Pancreas (tissue), 10 donors: ENCODE results near the gene CD81. TPM values are rescaled to one million over a fixed set of nuclear protein-coding genes. Genes with fewer than 3 reads are reported as not detected.

Source experiments
- ATAC-seq, 4 donors: fragments of 200-7000 bp; cut with Tn5 transposase; one replicate each; pipeline versions ENCODE4 v1.8.0 to v1.9.1; 2020; ENCODE audit warnings: mild to moderate bottlenecking in 4 of 4, moderate library complexity in 4 of 4
- DNase-seq, 6 donors: peaks; one replicate each; pipeline ENCODE4 v3.0.0-alpha.2; 2020
- FAIRE-seq: peaks from 2 replicates; lab custom pipeline; 2012; peaks lifted over from hg19 to GRCh38; lab: Jason Lieb, UNC
- H3K27ac ChIP-seq, 4 donors: fragments of 200-600 bp; sonication (generic); 1 replicate in 3 of 4; 2 replicates in 1 of 4; pipeline versions ENCODE4 v1.5.0 to v1.8.0; 2020
- H3K27me3 ChIP-seq, 4 donors: fragments of 200-600 bp; one replicate each; pipeline ENCODE4 v1.8.0; 2021
- H3K36me3 ChIP-seq, 3 donors: fragments of 200-600 bp; sonication (generic) in 1 of 3; one replicate each; pipeline versions ENCODE4 v1.5.0 to v1.8.0; 2020 to 2021
- H3K4me1 ChIP-seq, 3 donors: fragments of 200-600 bp; one replicate each; pipeline ENCODE4 v1.8.0; 2021
- H3K4me3 ChIP-seq, 4 donors: fragments of 200-600 bp; sonication (generic) in 2 of 4; one replicate each; pipeline versions ENCODE4 v1.5.0 to v1.8.0; 2020 to 2021
- H3K9me3 ChIP-seq, 4 donors: fragments of 200-600 bp; one replicate each; pipeline ENCODE4 v1.8.0; 2021
- CTCF ChIP-seq, 4 donors: fragments of 200-600 bp; sonication (generic) in 3 of 4; IDR thresholded peaks; one replicate each; pipeline versions ENCODE4 v1.5.0 to v1.8.0; 2021; ENCODE audit warnings: antibody characterized with exemption in 4 of 4
- WGBS, 2 donors: extraction: QIAGEN DNeasy Blood & Tissue Kit; methylation state at CpG; one replicate each; pipeline ENCODE4 v1.1.7; 2013; 5-methylcytosine and 5-hydroxymethylcytosine counted together
- intact Hi-C, 3 donors: fragments of 100-400 bp; cut with DNase I; formaldehyde crosslinking; loops; one replicate each; pipeline versions ENCODE4 v1.11.1 to v1.14.2; 2022
- polyA plus RNA-seq, 2 donors: library from polyadenylated mRNA; stranded (reverse); fragments of 200-250 nt; gene quantifications; one replicate each; pipeline ENCODE4 v1.2.3, GENCODE V29; 2013
- total RNA-seq, 6 donors: library from RNA; stranded (reverse); fragmentation: NEBNext Ultra II Directional in 4 of 6; extraction: Animal tissue kit (Norgen Biotek cat#: 25700) in 4 of 6; gene quantifications; one replicate each; pipeline versions ENCODE4 v1.2.1 to v1.2.4, GENCODE V29; 2021 to 2023
- donor health status: healthy with polysubstance abuse.
- donor health status: DM: no; HTN: no; CAD: no; lungs with moderate emphysema.
- donor health status: DM: no; HTN: no; CAD: no.
- donor health status: control.
- donor health status: control.
- donor health status: Bipolar disorder and iron deficiency.
- donor health status: DM: yes; HTN: yes; CAD: no.
- donor health status: DM: no; HTN: no; CAD: no.
- donor health status: DM: no; HTN: no; CAD: no.
- donor health status: DM: yes; HTN: yes; CAD: no.

CD81 gene
- total and polyA plus RNA-seq, 8 donors, result 154 to 392 (median 236) TPM

- no peaks in the 10 kb centered on the region for H3K36me3 ChIP-seq
- no peak for TF ChIP-seq CTCF (IDR thresholded peaks at IDR 0.05)
- no peaks in the 10 kb centered on the region for H3K9me3 ChIP-seq
- H3K4me1 ChIP-seq, result no peaks in the 10 kb centered on the region
- no peak for FAIRE-seq
- no peak for DNase-seq
- ATAC-seq, result no peak
- no peaks in the 10 kb centered on the region for H3K27me3 ChIP-seq
- H3K4me3 ChIP-seq, result no peak overlapping the region
- H3K27ac ChIP-seq, result no peak overlapping the region
- intact Hi-C loops, result no loop called here
- WGBS, 2 donors, result 94 to 95% methylated on average over 7 of the region's 7 CpGs
Observed at GRCh38 chr11:2368178-2368850, 8.8 kb upstream of the CD81 start.

GRCh38 chr11:2368851-2369180, 8.3 kb upstream of the CD81 start:
- H3K4me3 ChIP-seq, result no peak overlapping the region
- H3K4me1 ChIP-seq, result no peaks in the 10 kb centered on the region
- ATAC-seq (no peak), FAIRE-seq (no peak), DNase-seq (no peak)
- H3K36me3 ChIP-seq, result no peaks in the 10 kb centered on the region
- H3K9me3 ChIP-seq, result no peaks in the 10 kb centered on the region
- no peak overlapping the region for H3K27ac ChIP-seq
- WGBS, 2 donors, result 79% methylated on average over 10 of the region's 10 CpGs
- H3K27me3 ChIP-seq, result no peaks in the 10 kb centered on the region
- intact Hi-C loops, result no loop called here
- no peak for TF ChIP-seq CTCF (IDR thresholded peaks at IDR 0.05)

- DNase-seq (no peak), FAIRE-seq (no peak), ATAC-seq (no peak)
- no peak for TF ChIP-seq CTCF (IDR thresholded peaks at IDR 0.05)
- Histone ChIP-seq H3K4me1 (no peaks in the 10 kb centered on the region), H3K36me3 (no peaks in the 10 kb centered on the region), H3K4me3 (no peak overlapping the region), H3K27me3 (no peaks in the 10 kb centered on the region), H3K27ac (no peak overlapping the region), H3K9me3 (no peaks in the 10 kb centered on the region)
- intact Hi-C loops, result no loop called here
- WGBS, 2 donors, result 77 to 84% methylated on average over 12 of the region's 12 CpGs
Observed at GRCh38 chr11:2369320-2369719, 7.8 kb upstream of the CD81 start.

- no peak overlapping the region for H3K4me3 ChIP-seq
- H3K27me3 ChIP-seq, result no peaks in the 10 kb centered on the region
- no peak overlapping the region for H3K27ac ChIP-seq
- peaks cover under 1 to 4% (median 2%) of the 10 kb centered on the region in 3 donors for H3K4me1 ChIP-seq
- no peak for FAIRE-seq
- no peak for DNase-seq
- no peaks in the 10 kb centered on the region for H3K36me3 ChIP-seq
- intact Hi-C loops, result no loop called here
- no peak for ATAC-seq
- no peaks in the 10 kb centered on the region for H3K9me3 ChIP-seq
- WGBS, 2 donors, result 93 to 96% methylated on average over 9 of the region's 9 CpGs
- no peak for TF ChIP-seq CTCF (IDR thresholded peaks at IDR 0.05)
Observed at GRCh38 chr11:2369896-2370295, 7.2 kb upstream of the CD81 start.

DNA sequence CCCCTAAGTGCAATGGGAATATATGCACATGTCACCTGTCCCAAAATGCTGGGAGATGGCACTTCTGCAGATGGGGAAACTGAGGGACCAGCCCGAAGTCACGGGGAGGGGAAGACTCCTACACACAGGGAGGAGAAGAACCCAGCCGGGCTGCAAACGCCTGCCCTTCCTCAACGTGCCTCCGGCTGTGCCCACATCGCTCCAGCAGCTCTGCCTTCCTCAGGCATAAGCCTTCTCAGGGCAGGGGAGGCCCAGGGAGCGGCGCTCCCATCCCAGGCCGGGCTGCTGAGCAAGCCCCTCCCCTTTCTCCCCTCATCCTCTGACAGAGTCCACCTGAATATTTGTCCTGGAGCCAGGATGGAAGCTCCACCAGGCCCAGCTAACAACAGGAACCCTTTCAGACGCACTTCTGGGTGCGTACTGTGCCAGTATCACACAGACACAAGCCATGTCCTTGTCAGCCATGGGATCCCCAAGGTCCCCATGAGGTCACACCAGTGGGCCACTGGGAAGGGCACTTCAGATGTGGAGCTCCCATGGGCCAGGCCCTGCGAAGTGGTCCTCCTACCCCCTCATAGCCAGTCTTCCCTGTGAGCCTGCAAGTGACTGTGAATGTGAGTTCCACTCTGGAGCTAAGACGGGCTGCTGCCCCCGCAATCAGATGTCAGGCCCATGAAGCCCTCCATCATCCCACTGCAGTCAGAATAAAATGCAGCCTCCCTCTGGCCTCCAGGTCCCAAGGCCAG, 2.5 kb upstream of the CD81 start:
- no peak for FAIRE-seq
- Histone ChIP-seq H3K36me3 (no peaks in the 10 kb centered on the region), H3K9me3 (no peaks in the 10 kb centered on the region), H3K4me3 (no peak overlapping the region), H3K27me3 (no peaks in the 10 kb centered on the region), H3K4me1 (peaks cover 19 to 26% (median 24%) of the 10 kb centered on the region in 3 donors), H3K27ac (peak overlapping the region; percentile 71 to 85 (median 82))
- no peak for TF ChIP-seq CTCF (IDR thresholded peaks at IDR 0.05)
- WGBS, 2 donors, result 88 to 91% methylated on average over 15 of the region's 15 CpGs
- ATAC-seq, result no peak
- intact Hi-C loops, result no loop called here
- peak in 2 of 6 donors; percentile 28 to 66 for DNase-seq
